GM18507 (cell line): Measurements from ENCODE around the gene AUP1.

Source experiments
- DNase-seq: peaks from one replicate; pipeline ENCODE4 v3.0.0; 2011; ENCODE audit warnings: low read depth; ENCODE audit not compliant: insufficient read length; ENCODE audit errors: extremely low spot score
- FAIRE-seq: peaks from 2 replicates; lab custom pipeline; 2011; peaks lifted over from hg19 to GRCh38; lab: Jason Lieb, UNC

The AUP1 gene

DNA sequence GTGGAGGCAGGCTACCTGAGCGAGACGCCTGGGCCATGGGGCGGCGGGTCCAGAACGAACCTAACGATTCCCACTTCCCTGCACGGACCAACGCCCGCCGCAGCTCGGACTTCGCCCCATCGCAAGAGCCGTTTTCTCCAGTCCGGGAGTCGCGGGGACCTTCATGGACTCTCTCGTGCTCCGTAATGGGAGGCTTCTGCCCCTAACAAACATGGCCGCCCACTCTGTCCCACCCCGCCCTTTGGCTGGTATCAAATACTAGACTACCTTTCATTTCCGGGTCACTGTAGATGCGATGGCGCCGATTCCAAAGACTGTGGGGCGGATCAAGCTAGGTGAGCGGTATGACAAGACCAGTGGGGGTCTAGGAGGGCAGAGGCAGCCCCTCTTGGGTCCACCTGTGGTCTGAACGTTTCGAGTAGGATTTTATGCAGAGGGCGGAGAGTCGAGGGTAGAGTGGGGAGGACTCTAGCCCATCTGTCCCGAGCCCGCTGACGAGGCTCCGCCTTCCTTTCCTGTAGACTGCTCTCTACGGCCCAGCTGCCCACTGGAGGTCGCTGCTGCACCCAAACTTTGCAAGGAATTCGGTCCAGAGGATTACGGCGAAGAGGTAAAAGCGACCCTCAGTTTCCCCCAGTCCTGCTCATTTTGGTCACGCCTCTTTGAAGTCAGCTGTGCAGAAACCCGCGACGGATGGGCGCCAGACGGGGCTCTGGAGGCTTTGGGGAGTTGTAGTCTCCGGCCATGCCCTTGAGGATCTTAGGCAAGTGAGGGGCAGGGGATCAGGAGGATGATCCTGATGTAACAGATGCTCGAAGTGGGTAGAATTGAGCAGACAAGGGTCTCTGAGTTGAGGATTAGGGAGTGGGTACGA, 46.5 kb downstream of the AUP1 start, which contains the start of the genes CCDC142 and TTC31:
Gene CCDC142, minus strand, starts transcription at position 198 of the 874 bp plus-strand sequence. Its CDS starts 161 bp downstream, at position 37.
Gene TTC31, plus strand, starts transcription at position 281 of the 874 bp plus-strand sequence. Its CDS starts 15 bp downstream, at position 296.
- FAIRE-seq: peak; percentile 96
- DNase-seq: peak; percentile 83

DNA sequence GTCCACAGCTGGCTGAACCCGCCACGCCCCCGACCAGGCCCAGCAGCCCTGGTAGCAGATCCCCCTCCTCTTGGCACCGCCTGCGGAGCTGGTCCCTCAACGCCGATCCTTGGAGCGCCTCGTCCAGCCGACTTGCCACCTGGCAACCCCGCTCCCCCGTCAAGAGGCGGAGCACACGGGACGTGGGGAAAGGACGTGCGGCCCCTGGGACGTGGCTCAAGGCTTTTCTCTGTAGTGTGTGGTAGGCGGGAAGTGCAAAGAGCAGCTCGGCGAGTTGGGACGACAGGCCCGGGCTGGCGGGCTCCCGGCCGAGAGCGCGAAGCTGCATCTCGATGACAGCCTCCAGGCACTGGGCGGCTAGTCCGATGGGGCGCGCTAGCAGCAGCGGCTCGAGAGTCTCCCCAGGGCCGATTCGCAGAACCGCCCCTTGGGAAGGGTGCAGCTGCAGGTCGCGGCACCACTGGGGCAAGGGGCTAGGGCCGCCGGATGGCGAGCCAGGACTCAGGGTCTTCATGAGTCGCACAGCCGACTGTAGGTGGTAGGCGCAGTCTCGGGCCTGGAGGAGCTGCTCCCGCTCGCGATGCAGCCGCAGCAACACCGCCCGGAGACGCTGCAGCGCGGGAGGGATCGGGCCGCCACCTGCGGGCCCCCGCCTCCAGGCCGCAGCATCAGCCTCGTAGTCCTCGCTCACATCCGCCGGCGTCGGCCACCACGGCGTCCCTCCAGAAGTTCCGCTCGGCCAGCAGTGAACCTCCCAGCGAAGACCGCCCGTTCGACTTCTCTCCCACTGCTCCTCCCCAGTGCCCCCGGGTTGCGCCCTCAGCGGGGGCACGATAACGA, 47.3 kb downstream of the AUP1 start:
- no peak for DNase-seq
- no peak for FAIRE-seq

DNA sequence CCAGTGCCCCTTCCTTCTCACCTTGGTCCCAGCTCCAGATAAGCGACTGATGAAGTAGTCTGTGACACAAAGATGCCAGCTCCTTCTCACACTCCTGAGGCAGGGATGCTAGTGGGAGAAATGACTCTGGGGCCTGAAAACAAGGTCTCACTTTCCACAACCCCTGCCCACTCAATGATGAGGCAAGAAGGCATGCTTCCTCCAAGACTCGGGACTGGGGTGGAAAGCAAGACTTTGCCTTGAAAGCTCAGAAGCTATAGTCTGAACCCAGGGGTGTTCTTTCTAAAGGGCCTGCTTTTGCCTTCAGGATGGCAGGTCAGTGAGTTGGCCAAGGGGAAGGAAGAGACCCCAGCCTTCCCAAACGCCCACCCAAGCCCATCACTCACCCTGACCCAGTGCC, 48.1 kb downstream of the AUP1 start:
- DNase-seq (no peak), FAIRE-seq (no peak)
